GM21786 (cell line): Measurements from ENCODE around the gene ANKRD13C.
A peak's percentile ranks its signal among the peaks of the same experiment; 100 is the strongest.
"Not testable (repeated sequence)": the region's sequence is repeated elsewhere in the genome, so short reads cannot be mapped to it uniquely, and the experiment has no call there.

Source experiments
- ATAC-seq: cut with Tn5 transposase; IDR thresholded peaks from one replicate; pipeline ENCODE4 v1.9.1; 2021; ENCODE audit not compliant: unreplicated experiment

ANKRD13C gene

GRCh38 chr1:70361727-70362398 lies 7.3 kb upstream of the ANKRD13C start:
- no peak for ATAC-seq

- ATAC-seq = no peak
These were observed 5.8 kb upstream of the ANKRD13C start for GRCh38 chr1:70360321-70360720.

GRCh38 chr1:70358921-70359564 lies 4.5 kb upstream of the ANKRD13C start:
- peak; percentile 36 for ATAC-seq

- no peak for ATAC-seq
These were observed 1.4 kb upstream of the ANKRD13C start for GRCh38 chr1:70355920-70356319.

- no peak for ATAC-seq
These were observed 537 bp upstream of the ANKRD13C start for GRCh38 chr1:70355111-70355407.

GRCh38 chr1:70353601-70354331 lies 756 bp downstream of the ANKRD13C start:
- ATAC-seq = peak; percentile 18

- no peak for ATAC-seq
These were observed 1.5 kb downstream of the ANKRD13C start for GRCh38 chr1:70353044-70353443.

- ATAC-seq = not testable (repeated sequence)
These were observed 4.7 kb downstream of the ANKRD13C start for GRCh38 chr1:70349799-70350198.

GRCh38 chr1:70348399-70349165 lies 5.9 kb downstream of the ANKRD13C start:
- no peak for ATAC-seq

GRCh38 chr1:70339644-70340043 lies 14.9 kb downstream of the ANKRD13C start:
- ATAC-seq = not testable (repeated sequence)

- ATAC-seq = no peak
These were observed 18.5 kb downstream of the ANKRD13C start for GRCh38 chr1:70336050-70336449.

GRCh38 chr1:70334436-70334835 lies 20.1 kb downstream of the ANKRD13C start:
- no peak for ATAC-seq

- ATAC-seq = no peak
These were observed 21.3 kb downstream of the ANKRD13C start for GRCh38 chr1:70333245-70333644.

GRCh38 chr1:70331962-70332361 lies 22.6 kb downstream of the ANKRD13C start:
- no peak for ATAC-seq

GRCh38 chr1:70327306-70328076 lies 27.0 kb downstream of the ANKRD13C start:
- ATAC-seq = no peak

- ATAC-seq = no peak
These were observed 29.8 kb downstream of the ANKRD13C start for GRCh38 chr1:70324683-70325082.

- no peak for ATAC-seq
These were observed 34.8 kb downstream of the ANKRD13C start for GRCh38 chr1:70319750-70320149.

GRCh38 chr1:70318191-70318590 lies 36.3 kb downstream of the ANKRD13C start:
- no peak for ATAC-seq

GRCh38 chr1:70317087-70317486 lies 37.4 kb downstream of the ANKRD13C start:
- ATAC-seq = no peak

GRCh38 chr1:70315782-70316181 lies 38.7 kb downstream of the ANKRD13C start:
- no peak for ATAC-seq
